ENCODE data around the gene DPY19L3.
"Not testable (repeated sequence)": the region's sequence is repeated elsewhere in the genome, so short reads cannot be mapped to it uniquely, and the experiment has no call there.

The DPY19L3 gene

GRCh38 chr19:32418155-32418554 lies 12.6 kb downstream of the DPY19L3 start:
- no peak overlapping the region for H3K4me3 ChIP-seq (ENCODE audit: low read length)
- no peak for TF ChIP-seq CTCF (IDR thresholded peaks at IDR 0.05; ENCODE audit: insufficient read depth, low read depth, low read length, missing control alignments)

GRCh38 chr19:32421589-32422361 lies 16.2 kb downstream of the DPY19L3 start:
- no peak for TF ChIP-seq CTCF (IDR thresholded peaks at IDR 0.05; ENCODE audit: insufficient read depth, low read depth, low read length, missing control alignments)
- H3K4me3 ChIP-seq (ENCODE audit: low read length), result no peak overlapping the region
- no peak for DNase-seq (ENCODE audit: low read depth)

More at GRCh38 chr19:32418155-32418554, 12.6 kb downstream of the DPY19L3 start:
- DNase-seq (ENCODE audit: low read depth), result no peak

GRCh38 chr19:32422435-32422834 lies 16.9 kb downstream of the DPY19L3 start:
- no peak for DNase-seq (ENCODE audit: low read depth)
- no peak overlapping the region for H3K4me3 ChIP-seq (ENCODE audit: low read length)
- no peak for TF ChIP-seq CTCF (IDR thresholded peaks at IDR 0.05; ENCODE audit: insufficient read depth, low read depth, low read length, missing control alignments)

GRCh38 chr19:32423944-32424343 lies 18.4 kb downstream of the DPY19L3 start:
- H3K4me3 ChIP-seq (ENCODE audit: low read length); DNase-seq (ENCODE audit: low read depth): not testable (repeated sequence)

GRCh38 chr19:32427536-32427935 lies 22.0 kb downstream of the DPY19L3 start:
- no peak overlapping the region for H3K4me3 ChIP-seq (ENCODE audit: low read length)
- no peak for TF ChIP-seq CTCF (IDR thresholded peaks at IDR 0.05; ENCODE audit: insufficient read depth, low read depth, low read length, missing control alignments)
- no peak for DNase-seq (ENCODE audit: low read depth)

- TF ChIP-seq CTCF (IDR thresholded peaks at IDR 0.05; ENCODE audit: insufficient read depth, low read depth, low read length, missing control alignments), result no peak
- H3K4me3 ChIP-seq (ENCODE audit: low read length), result no peak overlapping the region
- DNase-seq (ENCODE audit: low read depth), result no peak
Observed at GRCh38 chr19:32436692-32437091, 31.1 kb downstream of the DPY19L3 start.

GRCh38 chr19:32437096-32437495 lies 31.5 kb downstream of the DPY19L3 start:
- TF ChIP-seq CTCF (IDR thresholded peaks at IDR 0.05; ENCODE audit: insufficient read depth, low read depth, low read length, missing control alignments), result no peak
- no peak overlapping the region for H3K4me3 ChIP-seq (ENCODE audit: low read length)
- no peak for DNase-seq (ENCODE audit: low read depth)
